IMR-90 (cell line): ENCODE data around the gene ITGB4.

Source experiments
- BHLHE40 ChIP-seq: fragments of 150-350 bp; IDR thresholded peaks from 2 replicates; pipeline ENCODE4 v1.6.1; 2016; ENCODE audit warnings: mild to moderate bottlenecking, low read depth, low read length
- MAFK ChIP-seq: IDR thresholded peaks from 2 replicates; pipeline ENCODE4 v1.6.1; 2012; ENCODE audit warnings: low read depth, low read length, improper control_type of control experiment
- MAZ ChIP-seq: IDR thresholded peaks from 2 replicates; pipeline ENCODE4 v1.6.1; 2012; ENCODE audit warnings: low read depth, mild to moderate bottlenecking, low read length, improper control_type of control experiment, moderate library complexity, borderline replicate concordance
- MXI1 ChIP-seq: IDR thresholded peaks from 2 replicates; pipeline ENCODE4 v1.6.1; 2012; ENCODE audit warnings: low read depth, mild to moderate bottlenecking, low read length, moderate library complexity, borderline replicate concordance
- POLR2A ChIP-seq: IDR thresholded peaks from 2 replicates; pipeline ENCODE4 v1.6.1; 2012; ENCODE audit warnings: mild to moderate bottlenecking, low read depth, low read length
- RAD21 ChIP-seq: IDR thresholded peaks from 2 replicates; pipeline ENCODE4 v1.6.1; 2012; ENCODE audit warnings: low read length, improper control_type of control experiment
- RFX5 ChIP-seq: IDR thresholded peaks from 2 replicates; pipeline ENCODE4 v1.8.0; 2012; ENCODE audit warnings: low read depth, mild to moderate bottlenecking, low read length, moderate library complexity
- TF ChIP-seq, protein P1 (sequence below): conservative IDR thresholded peaks from 2 replicates; pipeline ENCODE4 v1.5.1; 2012; ENCODE audit warnings: mild to moderate bottlenecking, low read depth, low read length, improper control_type of control experiment
- TF ChIP-seq, protein P2 (sequence below): fragments of 150-350 bp; IDR thresholded peaks from 2 replicates; pipeline ENCODE4 v1.6.1; 2017; ENCODE audit warnings: mild to moderate bottlenecking, antibody characterized with exemption, low read length, low read depth

DNA sequence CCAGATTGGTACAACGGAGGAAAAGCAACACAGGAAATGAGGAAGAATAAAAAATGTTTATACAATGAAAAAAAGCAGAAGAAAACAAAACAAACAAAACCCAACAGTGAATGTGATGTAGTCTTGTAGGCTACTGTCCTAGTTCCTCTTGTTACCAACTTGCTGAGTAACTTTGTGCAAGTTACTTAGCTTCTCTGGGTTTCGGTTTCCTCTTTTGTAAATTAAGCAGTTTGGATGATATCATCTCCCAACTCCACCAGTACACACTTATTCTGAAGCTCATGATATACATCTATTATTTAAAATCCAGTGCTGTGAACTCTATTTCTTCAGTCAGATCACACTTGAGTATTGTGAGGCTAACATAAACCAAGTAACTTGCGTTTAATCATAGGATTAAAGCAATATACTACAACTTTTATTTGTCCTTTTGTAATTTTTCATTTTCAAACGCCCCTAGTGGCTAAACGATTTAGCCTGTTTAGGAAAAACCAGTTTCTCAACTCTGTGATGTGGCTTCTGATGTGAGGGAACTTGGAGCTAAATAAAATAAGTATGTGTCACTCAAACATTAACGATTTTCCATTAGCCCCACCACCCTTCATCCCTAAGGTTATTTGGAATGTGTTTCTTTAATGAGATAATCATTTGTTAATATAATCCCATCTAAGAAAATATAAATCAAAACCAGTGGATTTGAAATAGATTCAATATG is 62.0 kb downstream of the ITGB4 start:
- TF ChIP-seq, protein P1, sequence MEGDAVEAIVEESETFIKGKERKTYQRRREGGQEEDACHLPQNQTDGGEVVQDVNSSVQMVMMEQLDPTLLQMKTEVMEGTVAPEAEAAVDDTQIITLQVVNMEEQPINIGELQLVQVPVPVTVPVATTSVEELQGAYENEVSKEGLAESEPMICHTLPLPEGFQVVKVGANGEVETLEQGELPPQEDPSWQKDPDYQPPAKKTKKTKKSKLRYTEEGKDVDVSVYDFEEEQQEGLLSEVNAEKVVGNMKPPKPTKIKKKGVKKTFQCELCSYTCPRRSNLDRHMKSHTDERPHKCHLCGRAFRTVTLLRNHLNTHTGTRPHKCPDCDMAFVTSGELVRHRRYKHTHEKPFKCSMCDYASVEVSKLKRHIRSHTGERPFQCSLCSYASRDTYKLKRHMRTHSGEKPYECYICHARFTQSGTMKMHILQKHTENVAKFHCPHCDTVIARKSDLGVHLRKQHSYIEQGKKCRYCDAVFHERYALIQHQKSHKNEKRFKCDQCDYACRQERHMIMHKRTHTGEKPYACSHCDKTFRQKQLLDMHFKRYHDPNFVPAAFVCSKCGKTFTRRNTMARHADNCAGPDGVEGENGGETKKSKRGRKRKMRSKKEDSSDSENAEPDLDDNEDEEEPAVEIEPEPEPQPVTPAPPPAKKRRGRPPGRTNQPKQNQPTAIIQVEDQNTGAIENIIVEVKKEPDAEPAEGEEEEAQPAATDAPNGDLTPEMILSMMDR, result peak; percentile 70
- TF ChIP-seq MAZ (no peak), MAFK (no peak), RAD21 (no peak), BHLHE40 (no peak), POLR2A (no peak), RFX5 (no peak), MXI1 (no peak)
- TF ChIP-seq, protein P2, sequence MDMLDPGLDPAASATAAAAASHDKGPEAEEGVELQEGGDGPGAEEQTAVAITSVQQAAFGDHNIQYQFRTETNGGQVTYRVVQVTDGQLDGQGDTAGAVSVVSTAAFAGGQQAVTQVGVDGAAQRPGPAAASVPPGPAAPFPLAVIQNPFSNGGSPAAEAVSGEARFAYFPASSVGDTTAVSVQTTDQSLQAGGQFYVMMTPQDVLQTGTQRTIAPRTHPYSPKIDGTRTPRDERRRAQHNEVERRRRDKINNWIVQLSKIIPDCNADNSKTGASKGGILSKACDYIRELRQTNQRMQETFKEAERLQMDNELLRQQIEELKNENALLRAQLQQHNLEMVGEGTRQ, result no peak
